ENCODE results near the gene FAM174C. TPM values are rescaled to one million over a fixed set of nuclear protein-coding genes. Genes with fewer than 3 reads are reported as not detected.

The FAM174C gene
- total RNA-seq, 1 donor from 2014 or later = 64.8 TPM

- peaks cover 0 to 25% of the 10 kb centered on the region in 2 donors for H3K36me3 ChIP-seq
- no peak for DNase-seq (ENCODE audit: extremely low spot score in 2 of 2)
- intact Hi-C loops (cut with DNase I) = no loop called here
Observed at GRCh38 chr19:1228161-1228957, 47.0 kb upstream of the FAM174C start.

GRCh38 chr19:1229056-1229923 is 46.0 kb upstream of the FAM174C start:
- Histone ChIP-seq H3K9me3 (no peaks in the 10 kb centered on the region), H3K36me3 (peaks cover 0 to 19% of the 10 kb centered on the region in 2 donors), H3K4me3 (no peak overlapping the region), H3K27me3 (no peaks in the 10 kb centered on the region), H3K27ac (no peak overlapping the region), H3K4me1 (peaks cover 22% of the 10 kb centered on the region)
- intact Hi-C loops (cut with DNase I) = no loop called here
- DNase-seq (ENCODE audit: extremely low spot score in 2 of 2) = no peak
- no peak for TF ChIP-seq POLR2A (IDR thresholded peaks at IDR 0.05)
- no peak for TF ChIP-seq POLR2AphosphoS5 (IDR thresholded peaks at IDR 0.05; ENCODE audit: insufficient read depth in 1 of 2, low read depth in 1 of 2)

More at GRCh38 chr19:1228161-1228957, 47.0 kb upstream of the FAM174C start:
- no peak overlapping the region for H3K4me3 ChIP-seq
- no peaks in the 10 kb centered on the region for H3K27me3 ChIP-seq
- H3K4me1 ChIP-seq = peaks cover 18% of the 10 kb centered on the region
- no peak for TF ChIP-seq CTCF (IDR thresholded peaks at IDR 0.05)
- H3K27ac ChIP-seq = no peak overlapping the region
- H3K9me3 ChIP-seq = no peaks in the 10 kb centered on the region

- DNase-seq (ENCODE audit: extremely low spot score in 2 of 2) = no peak
- TF ChIP-seq POLR2AphosphoS5 (IDR thresholded peaks at IDR 0.05; ENCODE audit: insufficient read depth in 1 of 2, low read depth in 1 of 2) (no peak), CTCF (IDR thresholded peaks at IDR 0.05) (no peak), POLR2A (IDR thresholded peaks at IDR 0.05) (no peak)
- H3K4me1 ChIP-seq = peaks cover 22% of the 10 kb centered on the region
- no peaks in the 10 kb centered on the region for H3K9me3 ChIP-seq
- intact Hi-C loops (cut with DNase I) = no loop called here
- no peaks in the 10 kb centered on the region for H3K27me3 ChIP-seq
- H3K4me3 ChIP-seq = no peak overlapping the region
- H3K36me3 ChIP-seq = peaks cover 0 to 19% of the 10 kb centered on the region in 2 donors
- H3K27ac ChIP-seq = no peak overlapping the region
Observed at GRCh38 chr19:1229924-1230782, 45.2 kb upstream of the FAM174C start.

- Histone ChIP-seq H3K9me3 (no peaks in the 10 kb centered on the region), H3K27ac (no peak overlapping the region), H3K27me3 (no peaks in the 10 kb centered on the region), H3K36me3 (peaks cover 0 to 13% of the 10 kb centered on the region in 2 donors), H3K4me3 (no peak overlapping the region), H3K4me1 (peaks cover 22% of the 10 kb centered on the region)
- no peak for DNase-seq (ENCODE audit: extremely low spot score in 2 of 2)
- intact Hi-C loops (cut with DNase I) = no loop called here
- TF ChIP-seq CTCF (IDR thresholded peaks at IDR 0.05) (no peak), POLR2A (IDR thresholded peaks at IDR 0.05) (no peak), POLR2AphosphoS5 (IDR thresholded peaks at IDR 0.05; ENCODE audit: insufficient read depth in 1 of 2, low read depth in 1 of 2) (no peak)
Observed at GRCh38 chr19:1230783-1231489, 44.4 kb upstream of the FAM174C start.

Measured in vagina (tissue), 2 donors.